ENCODE results near the gene MAML2.

Gene MAML2

GRCh38 chr11:95926726-95927125 lies 416.3 kb downstream of the MAML2 start:
- DNase-seq = no peak

Data from islet precursor cell (in vitro differentiated cells).